Fibroblast of lung (primary cell): ENCODE results near the gene XBP1.
"Not testable (repeated sequence)": the region's sequence is repeated elsewhere in the genome, so short reads cannot be mapped to it uniquely, and the experiment has no call there.

Source experiments
- CTCF ChIP-seq, 2 donors: IDR thresholded peaks in 1 of 2; conservative IDR thresholded peaks in 1 of 2; 1 replicate in 1 of 2; 2 replicates in 1 of 2; pipeline ENCODE4 v1.5.1; 2011 to 2012; ENCODE audit warnings: low read length in 2 of 2, control low read depth in 1 of 2, inconsistent platforms in 1 of 2, low read depth in 1 of 2, mild to moderate bottlenecking in 1 of 2
- EZH2 ChIP-seq: IDR thresholded peaks from 2 replicates; pipeline ENCODE4 v1.5.1; 2012; ENCODE audit warnings: low read length, control low read depth, mild to moderate bottlenecking; ENCODE audit errors: missing control alignments

- TF ChIP-seq CTCF (conservative IDR thresholded peaks at IDR 0.05 in 1 of 2, IDR thresholded peaks at IDR 0.05 in 1 of 2; ENCODE audit: low read depth in 1 of 2, low read length in 2 of 2); EZH2: not testable (repeated sequence)
Observed at GRCh38 chr22:28844277-28844676, 43.9 kb upstream of the XBP1 start.
